ENCODE data around the gene TCTA. TPM values are rescaled to one million over a fixed set of nuclear protein-coding genes. Genes with fewer than 3 reads are reported as not detected.
A peak's percentile ranks its signal among the peaks of the same experiment; 100 is the strongest.

TCTA gene
- total and polyA plus RNA-seq, 2 donors (not counting 3 experiments of a cell fraction or from before 2014, with no cell fraction given): 21.9 to 32.3 TPM

DNA sequence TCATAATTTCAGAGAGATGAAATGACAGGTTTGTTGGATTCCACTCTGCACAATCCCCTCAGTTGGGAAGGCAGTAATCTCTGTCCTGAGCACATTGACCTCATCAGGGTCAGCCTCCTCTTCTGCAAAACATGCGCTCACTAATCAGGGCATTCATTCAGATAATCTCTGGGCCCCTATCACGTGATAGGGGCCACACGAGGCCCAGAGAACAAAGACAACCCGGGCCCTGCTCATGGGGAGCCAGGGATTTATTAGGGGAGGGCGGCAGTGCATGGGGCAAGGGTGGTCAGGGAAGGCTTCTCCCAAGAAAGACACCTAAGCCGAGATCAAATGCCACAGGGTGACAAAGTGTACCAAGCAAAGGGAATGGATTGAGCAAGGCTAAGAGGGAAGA lies 1.1 kb downstream of the TCTA start:
- Histone ChIP-seq H3K79me2 (ENCODE audit: control insufficient read depth, insufficient read depth, low read length) (peaks cover 49% of the 10 kb centered on the region), H3K27me3 (ENCODE audit: control insufficient read depth in 2 of 2, insufficient read depth in 2 of 2, low read length in 2 of 2) (no peaks in the 10 kb centered on the region), H3K9me1 (replicated peaks; ENCODE audit: control insufficient read depth, extremely low read depth, insufficient read depth, low read length) (no peaks in the 10 kb centered on the region), H2AFZ (ENCODE audit: low read depth, low read length) (no peak overlapping the region), H3K9ac (replicated peaks; ENCODE audit: extremely low read depth, insufficient read depth, low read length) (no peak overlapping the region), H3K36me3 (ENCODE audit: control insufficient read depth in 2 of 2, extremely low read depth in 1 of 2, insufficient read depth in 2 of 2, low read length in 2 of 2) (peaks cover 0 to 4% of the 10 kb centered on the region in 2 experiments), H3K4me3 (replicated peaks in 1 of 3; ENCODE audit: insufficient read depth in 1 of 3, low read depth in 1 of 3, low read length in 3 of 3) (peak overlapping the region in 1 of 3 experiments; percentile 68), H3K4me1 (ENCODE audit: control insufficient read depth, extremely low read depth, insufficient read depth, low read length) (peaks cover 33% of the 10 kb centered on the region), H3K9me3 (replicated peaks; ENCODE audit: control insufficient read depth, insufficient read depth, low read length) (no peaks in the 10 kb centered on the region), H3K27ac (ENCODE audit: insufficient read depth, low read depth, low read length) (no peak overlapping the region), H3K4me2 (ENCODE audit: insufficient read depth, low read length) (peak overlapping the region; percentile 83), H4K20me1 (replicated peaks; ENCODE audit: control insufficient read depth, extremely low read depth, insufficient read depth, low read length) (peaks cover 14% of the 10 kb centered on the region)
- ChIA-PET CTCF (interaction anchor here (1.1 to 1.5 kb wide), 2 partner anchors 15 to 36 kb away, joined by 3 to 4 read pairs; partner anchors contain the start of gene NICN1), POLR2A (no interaction called here)
- no TSS peak for BruUV-seq (replicated peaks)
- dilution Hi-C loops (cut with MboI; ENCODE audit: extremely low pct_ligation_motif_present, low sequenced_read_pairs): no loop called here
- TF ChIP-seq EZH2 (IDR thresholded peaks at IDR 0.05; ENCODE audit: borderline replicate concordance, low read depth, low read length, severe bottlenecking) (no peak), FOS (IDR thresholded peaks at IDR 0.05; ENCODE audit: borderline replicate concordance, insufficient read depth, low read length) (no peak)
- TF ChIP-seq, protein P1, sequence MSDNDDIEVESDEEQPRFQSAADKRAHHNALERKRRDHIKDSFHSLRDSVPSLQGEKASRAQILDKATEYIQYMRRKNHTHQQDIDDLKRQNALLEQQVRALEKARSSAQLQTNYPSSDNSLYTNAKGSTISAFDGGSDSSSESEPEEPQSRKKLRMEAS (IDR thresholded peaks at IDR 0.05; ENCODE audit: insufficient read depth, insufficient read length): no peak
- no peak for DNase-seq (ENCODE audit: low read depth, low spot score)
- intact Hi-C loops (cut with micrococcal nuclease): loop anchor here (5.0 kb wide), 1 partner anchor 321 kb away; the partner anchor contains the start of gene QRICH1
- no peak for FAIRE-seq

DNA sequence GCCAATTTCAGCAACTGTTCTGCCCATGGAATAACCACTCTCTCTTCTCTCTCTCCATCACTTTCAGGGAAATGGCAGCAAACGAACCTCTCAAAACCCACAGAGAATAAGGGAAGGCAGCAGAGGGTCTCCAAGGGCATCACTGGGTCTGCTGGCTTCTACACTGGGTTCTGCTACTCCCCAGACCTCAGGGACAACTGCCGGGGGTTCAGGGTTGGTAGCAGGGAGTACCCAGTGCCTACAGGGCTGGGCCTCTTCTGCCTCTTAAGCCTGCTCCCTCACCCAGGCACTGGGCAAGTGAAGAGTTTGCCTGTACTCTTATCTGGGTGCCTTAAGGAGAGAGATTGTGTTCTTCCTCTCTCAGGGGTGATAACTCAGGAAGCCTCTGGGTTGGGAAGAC lies 2.5 kb downstream of the TCTA start:
- peaks cover 0 to 4% of the 10 kb centered on the region in 2 experiments for H3K36me3 ChIP-seq (ENCODE audit: control insufficient read depth in 2 of 2, extremely low read depth in 1 of 2, insufficient read depth in 2 of 2, low read length in 2 of 2)
- H3K27me3 ChIP-seq (ENCODE audit: control insufficient read depth in 2 of 2, insufficient read depth in 2 of 2, low read length in 2 of 2): no peaks in the 10 kb centered on the region

More for the DNA sequence above, 2.5 kb downstream of the TCTA start:
- H3K79me2 ChIP-seq (ENCODE audit: control insufficient read depth, insufficient read depth, low read length): peaks cover 35% of the 10 kb centered on the region
- H3K4me2 ChIP-seq (ENCODE audit: insufficient read depth, low read length): no peak overlapping the region
- H3K4me1 ChIP-seq (ENCODE audit: control insufficient read depth, extremely low read depth, insufficient read depth, low read length): peaks cover 27% of the 10 kb centered on the region
- H3K9ac ChIP-seq (replicated peaks; ENCODE audit: extremely low read depth, insufficient read depth, low read length): no peak overlapping the region
- dilution Hi-C loops (cut with MboI; ENCODE audit: extremely low pct_ligation_motif_present, low sequenced_read_pairs): no loop called here
- intact Hi-C loops (cut with micrococcal nuclease): loop anchor here (5.0 kb wide), 1 partner anchor 322 kb away; the partner anchor contains the start of gene QRICH1
- POLR2A ChIA-PET: no interaction called here
- H3K27ac ChIP-seq (ENCODE audit: insufficient read depth, low read depth, low read length): no peak overlapping the region
- no peaks in the 10 kb centered on the region for H3K9me3 ChIP-seq (replicated peaks; ENCODE audit: control insufficient read depth, insufficient read depth, low read length)
- CTCF ChIA-PET: interaction anchor here (1.0 kb wide), 1 partner anchor 34 kb away, joined by 8 read pairs; no protein-coding TSS in a partner anchor
- no peak overlapping the region for H2AFZ ChIP-seq (ENCODE audit: low read depth, low read length)
- TF ChIP-seq, protein P2, sequence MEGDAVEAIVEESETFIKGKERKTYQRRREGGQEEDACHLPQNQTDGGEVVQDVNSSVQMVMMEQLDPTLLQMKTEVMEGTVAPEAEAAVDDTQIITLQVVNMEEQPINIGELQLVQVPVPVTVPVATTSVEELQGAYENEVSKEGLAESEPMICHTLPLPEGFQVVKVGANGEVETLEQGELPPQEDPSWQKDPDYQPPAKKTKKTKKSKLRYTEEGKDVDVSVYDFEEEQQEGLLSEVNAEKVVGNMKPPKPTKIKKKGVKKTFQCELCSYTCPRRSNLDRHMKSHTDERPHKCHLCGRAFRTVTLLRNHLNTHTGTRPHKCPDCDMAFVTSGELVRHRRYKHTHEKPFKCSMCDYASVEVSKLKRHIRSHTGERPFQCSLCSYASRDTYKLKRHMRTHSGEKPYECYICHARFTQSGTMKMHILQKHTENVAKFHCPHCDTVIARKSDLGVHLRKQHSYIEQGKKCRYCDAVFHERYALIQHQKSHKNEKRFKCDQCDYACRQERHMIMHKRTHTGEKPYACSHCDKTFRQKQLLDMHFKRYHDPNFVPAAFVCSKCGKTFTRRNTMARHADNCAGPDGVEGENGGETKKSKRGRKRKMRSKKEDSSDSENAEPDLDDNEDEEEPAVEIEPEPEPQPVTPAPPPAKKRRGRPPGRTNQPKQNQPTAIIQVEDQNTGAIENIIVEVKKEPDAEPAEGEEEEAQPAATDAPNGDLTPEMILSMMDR (IDR thresholded peaks at IDR 0.05; ENCODE audit: extremely low read depth in 1 of 2, insufficient read depth in 1 of 2, low read depth in 1 of 2, low read length in 2 of 2): no peak
- TF ChIP-seq FOS (IDR thresholded peaks at IDR 0.05; ENCODE audit: borderline replicate concordance, insufficient read depth, low read length) (no peak), EZH2 (IDR thresholded peaks at IDR 0.05; ENCODE audit: borderline replicate concordance, low read depth, low read length, severe bottlenecking) (no peak), POLR2AphosphoS5 (IDR thresholded peaks at IDR 0.05; ENCODE audit: insufficient read depth, low read depth, low read length) (no peak), MYC (IDR thresholded peaks at IDR 0.05; ENCODE audit: low read depth, low read length) (no peak), GATA2 (IDR thresholded peaks at IDR 0.05; ENCODE audit: insufficient read depth, insufficient read length, low read depth, low read length) (no peak), JUN (IDR thresholded peaks at IDR 0.05; ENCODE audit: borderline replicate concordance, insufficient read depth, insufficient read length, low read depth) (no peak), POLR2A (IDR thresholded peaks at IDR 0.05; ENCODE audit: low read depth, low read length) (no peak)
- TF ChIP-seq, protein P1 (IDR thresholded peaks at IDR 0.05; ENCODE audit: insufficient read depth, insufficient read length): no peak
- DNase-seq (ENCODE audit: low read depth, low spot score) (no peak), FAIRE-seq (no peak)
- BruUV-seq (replicated peaks): no TSS peak
- no peak overlapping the region for H3K4me3 ChIP-seq (replicated peaks in 1 of 3; ENCODE audit: insufficient read depth in 1 of 3, low read depth in 1 of 3, low read length in 3 of 3)
- no peaks in the 10 kb centered on the region for H3K9me1 ChIP-seq (replicated peaks; ENCODE audit: control insufficient read depth, extremely low read depth, insufficient read depth, low read length)
- peaks cover 10% of the 10 kb centered on the region for H4K20me1 ChIP-seq (replicated peaks; ENCODE audit: control insufficient read depth, extremely low read depth, insufficient read depth, low read length)

Measured in endothelial cell of umbilical vein (primary cell).